Neural cell (in vitro differentiated cells): ENCODE results near the gene HOXD3. TPM values are rescaled to one million over a fixed set of nuclear protein-coding genes. Genes with fewer than 3 reads are reported as not detected.
A peak's percentile ranks its signal among the peaks of the same experiment; 100 is the strongest.

Experiments used
- H2AFZ ChIP-seq: fragments of 200-600, 300-800 bp; sonication (generic), shearing (Covaris generic); 2 replicates; pipeline ENCODE4 v1.6.0; 2014; ENCODE audit warnings: low read depth, mild to moderate bottlenecking, antibody characterized with exemption, low read length, moderate library complexity
- H3F3A ChIP-seq: fragments of 200-600 bp; shearing (Covaris generic); 2 replicates; pipeline ENCODE4 v1.6.1; 2016; ENCODE audit warnings: mild to moderate bottlenecking, moderate library complexity, mixed read lengths, antibody characterized with exemption, low read length; ENCODE audit not compliant: insufficient read depth, poor library complexity, severe bottlenecking
- H3K27ac ChIP-seq: fragments of 200-600, 300-800 bp; sonication (generic), shearing (Covaris generic); 2 replicates; pipeline ENCODE4 v1.5.1; 2014; ENCODE audit warnings: mild to moderate bottlenecking, low read length, moderate library complexity
- H3K27me3 ChIP-seq: fragments of 300-800, 200-600 bp; sonication (generic), shearing (Covaris generic); 2 replicates; pipeline ENCODE4 v1.6.0; 2014; ENCODE audit warnings: mild to moderate bottlenecking, low read depth, low read length, moderate library complexity; ENCODE audit not compliant: insufficient read depth
- H3K36me3 ChIP-seq: fragments of 300-800, 200-600 bp; sonication (generic), shearing (Covaris generic); 2 replicates; pipeline ENCODE4 v1.5.1; 2014; ENCODE audit warnings: mild to moderate bottlenecking, antibody characterized with exemption, low read length, moderate library complexity; ENCODE audit not compliant: insufficient read depth
- H3K4me2 ChIP-seq: fragments of 300-800, 200-600 bp; sonication (generic), shearing (Covaris generic); 2 replicates; pipeline ENCODE4 v1.6.0; 2014; ENCODE audit warnings: mild to moderate bottlenecking, low read length
- H3K4me3 ChIP-seq: fragments of 300-800, 200-600 bp; sonication (generic), shearing (Covaris generic); 2 replicates; pipeline ENCODE4 v1.5.1; 2014; ENCODE audit warnings: mild to moderate bottlenecking, low read length, moderate library complexity
- H3K79me2 ChIP-seq: fragments of 200-600 bp; shearing (Covaris generic); replicated peaks from 2 replicates; pipeline ENCODE4 v1.6.0; 2014; ENCODE audit warnings: mild to moderate bottlenecking, low read length, moderate library complexity; ENCODE audit not compliant: insufficient read depth
- H3K9ac ChIP-seq: fragments of 300-800, 200-600 bp; sonication (generic), shearing (Covaris generic); 2 replicates; pipeline ENCODE4 v1.6.1; 2016; ENCODE audit warnings: mild to moderate bottlenecking, low read length, mixed read lengths
- H3K9me2 ChIP-seq: fragments of 200-600 bp; shearing (Covaris generic); 2 replicates; pipeline ENCODE4 v1.6.1; 2016; ENCODE audit warnings: mild to moderate bottlenecking, low read length, mixed read lengths; ENCODE audit not compliant: insufficient read depth
- H3K9me3 ChIP-seq: fragments of 200-600, 300-800 bp; sonication (generic), shearing (Covaris generic); 2 replicates; pipeline ENCODE4 v1.6.1; 2016; ENCODE audit warnings: mild to moderate bottlenecking, mixed run types, low read length, moderate library complexity, mixed read lengths
- H4K20me1 ChIP-seq: fragments of 200-600 bp; shearing (Covaris generic); 2 replicates; pipeline ENCODE4 v1.6.1; 2016; ENCODE audit warnings: mild to moderate bottlenecking, mixed run types; ENCODE audit not compliant: insufficient read depth
- CTCF ChIP-seq: fragments of 450-650 bp; IDR thresholded peaks from 2 replicates; pipeline ENCODE4 v1.5.1; 2014; ENCODE audit warnings: antibody characterized with exemption, mild to moderate bottlenecking, moderate library complexity; ENCODE audit not compliant: poor library complexity, severe bottlenecking
- EP300 ChIP-seq: fragments of 450-650 bp; conservative IDR thresholded peaks from 2 replicates; pipeline ENCODE4 v1.6.1; 2014; ENCODE audit warnings: antibody characterized with exemption, mild to moderate bottlenecking, moderate library complexity; ENCODE audit not compliant: poor library complexity, severe bottlenecking
- EZH2 ChIP-seq: fragments of 200-600, 300-800 bp; shearing (Covaris generic), sonication (generic); IDR thresholded peaks from 2 replicates; pipeline ENCODE4 v1.6.1; 2014; ENCODE audit warnings: antibody characterized with exemption, low read length, borderline replicate concordance, mild to moderate bottlenecking; ENCODE audit not compliant: insufficient read depth, poor library complexity, severe bottlenecking
- MXI1 ChIP-seq: fragments of 450-650 bp; conservative IDR thresholded peaks from 2 replicates; pipeline ENCODE4 v1.6.1; 2014; ENCODE audit warnings: antibody characterized with exemption, mild to moderate bottlenecking; ENCODE audit not compliant: poor library complexity, severe bottlenecking
- POLR2AphosphoS5 ChIP-seq: IDR thresholded peaks from 2 replicates; pipeline ENCODE4 v1.6.1; 2012
- RAD21 ChIP-seq: fragments of 450-650 bp; conservative IDR thresholded peaks from 2 replicates; pipeline ENCODE4 v1.6.1; 2014; ENCODE audit warnings: antibody characterized with exemption, mild to moderate bottlenecking, moderate library complexity
- REST ChIP-seq: IDR thresholded peaks from 2 replicates; pipeline ENCODE4 v1.6.1; 2012; ENCODE audit warnings: borderline replicate concordance
- SMC3 ChIP-seq: fragments of 450-650 bp; conservative IDR thresholded peaks from 2 replicates; pipeline ENCODE4 v1.6.1; 2014; ENCODE audit warnings: antibody characterized with exemption, mild to moderate bottlenecking, moderate library complexity; ENCODE audit not compliant: poor library complexity
- TAF1 ChIP-seq: IDR thresholded peaks from 2 replicates; pipeline ENCODE4 v1.6.1; 2012; ENCODE audit warnings: low read depth
- polyA plus RNA-seq: library from polyadenylated mRNA; depleted of rRNA; stranded (reverse); fragments of >200 nt; gene quantifications from 2 replicates; pipeline ENCODE4 v1.2.3, GENCODE V29; 2014

Gene HOXD3
- polyA plus RNA-seq, 1 donor from 2014 or later, result not detected

GRCh38 chr2:176148751-176149421 is 8.2 kb upstream of the HOXD3 start:
- H3K27ac ChIP-seq, result no peak overlapping the region
- no peaks in the 10 kb centered on the region for H3F3A ChIP-seq
- H3K9ac ChIP-seq, result no peak overlapping the region
- H2AFZ ChIP-seq, result no peak overlapping the region
- H4K20me1 ChIP-seq, result no peaks in the 10 kb centered on the region
- peaks cover 5% of the 10 kb centered on the region for H3K9me3 ChIP-seq
- TF ChIP-seq REST (no peak), EZH2 (no peak), SMC3 (no peak), MXI1 (no peak), TAF1 (no peak), RAD21 (no peak), EP300 (no peak), CTCF (no peak), POLR2AphosphoS5 (no peak)
- no peaks in the 10 kb centered on the region for H3K79me2 ChIP-seq
- H3K4me2 ChIP-seq, result no peak overlapping the region
- peaks cover 99% of the 10 kb centered on the region for H3K27me3 ChIP-seq
- no peak overlapping the region for H3K4me3 ChIP-seq
- no peaks in the 10 kb centered on the region for H3K36me3 ChIP-seq
- H3K9me2 ChIP-seq, result no peaks in the 10 kb centered on the region

GRCh38 chr2:176149481-176149938 is 7.6 kb upstream of the HOXD3 start:
- H3K9me3 ChIP-seq, result peaks cover 5% of the 10 kb centered on the region
- H3K79me2 ChIP-seq, result no peaks in the 10 kb centered on the region
- no peaks in the 10 kb centered on the region for H3K9me2 ChIP-seq
- peaks cover 100% of the 10 kb centered on the region for H3K27me3 ChIP-seq
- H3K36me3 ChIP-seq, result no peaks in the 10 kb centered on the region
- H2AFZ ChIP-seq, result no peak overlapping the region
- no peaks in the 10 kb centered on the region for H3F3A ChIP-seq
- no peak overlapping the region for H3K27ac ChIP-seq
- H3K4me2 ChIP-seq, result no peak overlapping the region
- H3K4me3 ChIP-seq, result no peak overlapping the region
- TF ChIP-seq EZH2, result peak; percentile 25
- no peak for TF ChIP-seq SMC3
- TF ChIP-seq RAD21, result no peak
- no peak for TF ChIP-seq CTCF
- no peak for TF ChIP-seq EP300
- H4K20me1 ChIP-seq, result no peaks in the 10 kb centered on the region
- H3K9ac ChIP-seq, result no peak overlapping the region
